Measurements from ENCODE around the gene OCA2.

DNA sequence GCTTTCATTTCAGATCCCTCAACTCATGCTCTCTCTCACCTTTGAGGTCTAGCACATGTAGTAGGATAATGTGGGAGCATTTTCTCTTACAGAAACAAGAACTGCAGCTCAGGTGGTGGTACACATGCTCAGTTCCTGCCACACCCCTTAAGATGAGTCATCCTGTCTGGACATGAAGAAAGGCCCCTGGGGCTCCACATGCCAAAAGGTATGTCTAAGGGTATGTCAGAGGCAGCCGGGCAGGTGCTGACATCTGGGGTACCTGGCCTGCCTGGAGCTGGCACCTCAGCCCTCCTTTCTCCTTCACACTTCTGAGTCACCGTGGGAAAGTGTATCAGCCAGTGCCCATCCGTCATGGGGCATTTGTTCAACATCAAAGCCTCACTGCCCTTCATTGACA is 209.9 kb downstream of the OCA2 start:
- TF ChIP-seq, protein P1, sequence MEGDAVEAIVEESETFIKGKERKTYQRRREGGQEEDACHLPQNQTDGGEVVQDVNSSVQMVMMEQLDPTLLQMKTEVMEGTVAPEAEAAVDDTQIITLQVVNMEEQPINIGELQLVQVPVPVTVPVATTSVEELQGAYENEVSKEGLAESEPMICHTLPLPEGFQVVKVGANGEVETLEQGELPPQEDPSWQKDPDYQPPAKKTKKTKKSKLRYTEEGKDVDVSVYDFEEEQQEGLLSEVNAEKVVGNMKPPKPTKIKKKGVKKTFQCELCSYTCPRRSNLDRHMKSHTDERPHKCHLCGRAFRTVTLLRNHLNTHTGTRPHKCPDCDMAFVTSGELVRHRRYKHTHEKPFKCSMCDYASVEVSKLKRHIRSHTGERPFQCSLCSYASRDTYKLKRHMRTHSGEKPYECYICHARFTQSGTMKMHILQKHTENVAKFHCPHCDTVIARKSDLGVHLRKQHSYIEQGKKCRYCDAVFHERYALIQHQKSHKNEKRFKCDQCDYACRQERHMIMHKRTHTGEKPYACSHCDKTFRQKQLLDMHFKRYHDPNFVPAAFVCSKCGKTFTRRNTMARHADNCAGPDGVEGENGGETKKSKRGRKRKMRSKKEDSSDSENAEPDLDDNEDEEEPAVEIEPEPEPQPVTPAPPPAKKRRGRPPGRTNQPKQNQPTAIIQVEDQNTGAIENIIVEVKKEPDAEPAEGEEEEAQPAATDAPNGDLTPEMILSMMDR (IDR thresholded peaks at IDR 0.05; ENCODE audit: low read depth, low read length): no peak
- no peak for TF ChIP-seq EZH2phosphoT487 (IDR thresholded peaks at IDR 0.05; ENCODE audit: low read depth)
